ENCODE measurements around the gene SRSF5. TPM values are rescaled to one million over a fixed set of nuclear protein-coding genes. Genes with fewer than 3 reads are reported as not detected.
"Not testable (repeated sequence)": the region's sequence is repeated elsewhere in the genome, so short reads cannot be mapped to it uniquely, and the experiment has no call there.

SRSF5 gene
- total RNA-seq, 6 experiments from 2014 or later = 82.3 to 204 (median 126) TPM

DNA sequence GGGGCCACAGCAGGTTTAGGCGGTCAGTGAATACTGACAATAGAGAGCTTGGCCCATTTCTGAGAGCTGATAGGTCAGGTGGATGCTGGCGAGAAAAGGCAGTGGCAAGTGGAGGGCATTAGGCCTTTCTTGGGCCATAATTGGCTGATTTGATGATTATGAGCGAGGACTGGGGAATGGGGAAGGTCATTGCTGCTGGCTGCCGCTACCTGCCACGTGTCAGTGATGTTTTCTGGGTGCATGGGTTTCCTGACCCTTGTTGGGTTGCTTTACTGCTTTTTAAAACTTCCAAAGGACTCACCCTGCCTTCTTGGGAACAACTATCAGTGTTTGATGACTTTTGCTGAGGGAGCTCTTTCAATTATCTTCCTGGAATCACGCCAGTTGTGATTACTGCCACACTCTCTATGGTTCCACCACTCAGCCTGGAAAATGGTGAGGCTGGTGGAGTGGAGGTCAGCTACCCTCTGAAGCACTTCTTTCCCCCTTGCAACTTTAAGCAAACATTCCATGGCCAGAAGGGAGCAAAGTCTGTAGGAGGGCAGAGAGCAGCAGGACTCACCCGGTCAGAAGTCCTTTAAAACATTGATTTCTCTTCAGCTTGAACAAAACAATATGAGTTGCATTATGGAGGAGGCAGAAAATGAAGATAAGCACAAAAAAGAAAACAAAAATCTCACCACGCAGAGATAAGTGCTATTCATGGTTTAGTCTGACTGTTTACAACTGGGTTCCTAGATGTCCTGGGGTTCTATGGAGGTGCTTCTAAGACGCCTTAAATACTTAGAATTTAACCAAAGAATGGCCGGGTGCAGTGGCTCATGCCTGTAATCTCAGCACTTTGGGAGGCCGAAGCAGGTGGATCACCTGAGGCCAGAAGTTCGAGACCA is 42.2 kb downstream of the SRSF5 start:
- H3K27me3 ChIP-seq = no peaks in the 10 kb centered on the region
- ATAC-seq = peak; percentile 92 to 97 (median 94)
- intact Hi-C loops (cut with DNase I) = no loop called here
- H3K27ac ChIP-seq = peak overlapping the region in 2 of 3 donors; percentile 56 to 79
- WGBS (ENCODE audit: insufficient coverage, low coverage, low lambda C conversion rate, missing lambda C conversion rate) = 43% methylated on average over 9 of the region's 12 CpGs
- no peaks in the 10 kb centered on the region for H3K36me3 ChIP-seq
- peaks cover 0 to 35% (median 9%) of the 10 kb centered on the region in 4 donors for H3K4me1 ChIP-seq
- peak overlapping the region in 1 of 3 donors; percentile 24 for H3K4me3 ChIP-seq
- no peaks in the 10 kb centered on the region for H3K9me3 ChIP-seq
- no peak for TF ChIP-seq POLR2A (IDR thresholded peaks at IDR 0.05)
- peak in 2 of 3 donors; percentile 67 to 80 for DNase-seq

GRCh38 chr14:69811227-69811867 is 44.4 kb downstream of the SRSF5 start:
- DNase-seq (no peak), ATAC-seq (no peak)
- intact Hi-C loops (cut with DNase I) = no loop called here
- Histone ChIP-seq H3K9me3 (no peaks in the 10 kb centered on the region), H3K36me3 (no peaks in the 10 kb centered on the region), H3K4me1 (peaks cover 0 to 32% (median 9%) of the 10 kb centered on the region in 4 donors), H3K27ac (no peak overlapping the region), H3K27me3 (no peaks in the 10 kb centered on the region), H3K4me3 (no peak overlapping the region)
- whole genome bisulfite sequencing (ENCODE audit: insufficient coverage, low coverage, low lambda C conversion rate, missing lambda C conversion rate) = 67% methylated on average over 5 of the region's 13 CpGs
- TF ChIP-seq POLR2A (IDR thresholded peaks at IDR 0.05) = no peak
- TF ChIP-seq, protein P1, sequence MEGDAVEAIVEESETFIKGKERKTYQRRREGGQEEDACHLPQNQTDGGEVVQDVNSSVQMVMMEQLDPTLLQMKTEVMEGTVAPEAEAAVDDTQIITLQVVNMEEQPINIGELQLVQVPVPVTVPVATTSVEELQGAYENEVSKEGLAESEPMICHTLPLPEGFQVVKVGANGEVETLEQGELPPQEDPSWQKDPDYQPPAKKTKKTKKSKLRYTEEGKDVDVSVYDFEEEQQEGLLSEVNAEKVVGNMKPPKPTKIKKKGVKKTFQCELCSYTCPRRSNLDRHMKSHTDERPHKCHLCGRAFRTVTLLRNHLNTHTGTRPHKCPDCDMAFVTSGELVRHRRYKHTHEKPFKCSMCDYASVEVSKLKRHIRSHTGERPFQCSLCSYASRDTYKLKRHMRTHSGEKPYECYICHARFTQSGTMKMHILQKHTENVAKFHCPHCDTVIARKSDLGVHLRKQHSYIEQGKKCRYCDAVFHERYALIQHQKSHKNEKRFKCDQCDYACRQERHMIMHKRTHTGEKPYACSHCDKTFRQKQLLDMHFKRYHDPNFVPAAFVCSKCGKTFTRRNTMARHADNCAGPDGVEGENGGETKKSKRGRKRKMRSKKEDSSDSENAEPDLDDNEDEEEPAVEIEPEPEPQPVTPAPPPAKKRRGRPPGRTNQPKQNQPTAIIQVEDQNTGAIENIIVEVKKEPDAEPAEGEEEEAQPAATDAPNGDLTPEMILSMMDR (IDR thresholded peaks at IDR 0.05) = no peak

DNA sequence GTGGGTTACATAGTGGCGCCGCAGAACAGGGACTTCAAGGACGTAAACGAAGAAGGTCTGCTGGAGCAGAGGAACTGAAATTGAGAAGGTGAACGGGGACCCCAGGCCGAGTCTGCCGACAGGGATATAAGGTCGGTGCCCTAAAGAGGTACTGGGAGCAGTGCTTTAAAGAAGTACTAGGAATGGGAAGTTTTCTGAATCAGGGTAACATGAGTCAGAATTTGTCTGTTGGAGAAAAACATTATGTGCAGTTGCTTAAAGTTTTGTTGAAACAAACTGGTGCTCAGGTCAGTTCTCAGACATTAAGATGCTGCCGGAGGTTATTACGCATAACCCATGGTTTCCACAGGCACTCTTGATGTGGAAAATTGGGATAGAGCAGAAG is 44.9 kb downstream of the SRSF5 start:
- H3K27me3 ChIP-seq = no peaks in the 10 kb centered on the region
- no peak overlapping the region for H3K27ac ChIP-seq
- ATAC-seq (no peak), DNase-seq (no peak)
- H3K4me3 ChIP-seq = no peak overlapping the region
- no peaks in the 10 kb centered on the region for H3K9me3 ChIP-seq
- no peaks in the 10 kb centered on the region for H3K36me3 ChIP-seq
- peaks cover 0 to 27% (median 9%) of the 10 kb centered on the region in 4 donors for H3K4me1 ChIP-seq
- intact Hi-C loops (cut with DNase I) = no loop called here
- 88% methylated on average over 10 of the region's 10 CpGs for WGBS (ENCODE audit: insufficient coverage, low coverage, low lambda C conversion rate, missing lambda C conversion rate)
- TF ChIP-seq, protein P1 (IDR thresholded peaks at IDR 0.05) = no peak
- TF ChIP-seq POLR2A (IDR thresholded peaks at IDR 0.05) = no peak

- H3K27me3 ChIP-seq = no peaks in the 10 kb centered on the region
- intact Hi-C loops (cut with DNase I) = no loop called here
- peaks cover 0 to 26% (median 9%) of the 10 kb centered on the region in 4 donors for H3K4me1 ChIP-seq
- TF ChIP-seq, protein P1 (IDR thresholded peaks at IDR 0.05) = peak in 2 of 4 donors; percentile 6 to 27
- TF ChIP-seq POLR2A (IDR thresholded peaks at IDR 0.05) = no peak
- H3K36me3 ChIP-seq = no peaks in the 10 kb centered on the region
- H3K27ac ChIP-seq = no peak overlapping the region
- DNase-seq (no peak), ATAC-seq (no peak)
- H3K9me3 ChIP-seq = no peaks in the 10 kb centered on the region
- WGBS (ENCODE audit: insufficient coverage, low coverage, low lambda C conversion rate, missing lambda C conversion rate) = 63% methylated on average over 9 of the region's 9 CpGs
- no peak overlapping the region for H3K4me3 ChIP-seq
These were observed 45.8 kb downstream of the SRSF5 start for GRCh38 chr14:69812711-69813110.

DNA sequence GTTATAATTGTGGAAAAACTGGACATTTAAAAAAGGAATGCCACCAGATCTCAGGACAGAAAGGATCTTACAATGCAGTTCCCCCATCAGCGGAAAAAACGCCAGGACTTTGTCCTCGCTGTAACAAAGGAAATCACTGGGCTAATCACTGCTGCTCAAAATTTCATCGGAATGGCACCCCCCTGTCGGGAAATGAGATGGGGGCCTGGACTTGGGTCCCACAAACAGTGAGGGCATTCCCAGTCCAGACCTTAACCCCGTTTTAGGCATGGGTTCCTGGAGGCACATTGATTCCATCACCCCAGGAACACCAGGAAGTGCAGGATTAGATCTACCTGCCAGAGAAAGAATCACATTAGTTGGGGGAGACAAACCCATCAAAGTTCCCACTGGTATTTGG is 46.4 kb downstream of the SRSF5 start:
- WGBS (ENCODE audit: insufficient coverage, low coverage, low lambda C conversion rate, missing lambda C conversion rate) = 85% methylated on average over 6 of the region's 6 CpGs

More for the DNA sequence above, 46.4 kb downstream of the SRSF5 start:
- H3K36me3 ChIP-seq; H3K27me3 ChIP-seq; DNase-seq; intact Hi-C loops (cut with DNase I); H3K27ac ChIP-seq; ATAC-seq; H3K9me3 ChIP-seq; H3K4me3 ChIP-seq: not testable (repeated sequence)
- peaks cover 0 to 21% (median 9%) of the 10 kb centered on the region in 4 donors for H3K4me1 ChIP-seq

All from right lobe of liver (tissue), 6 donors.